Regular cardiac myocyte (primary cell): ENCODE measurements around the gene PLGRKT. TPM values are rescaled to one million over a fixed set of nuclear protein-coding genes. Genes with fewer than 3 reads are reported as not detected.

Source experiments
- total RNA-seq: library from RNA; depleted of rRNA; stranded (reverse); fragments of >200 nt; gene quantifications from 2 replicates; pipeline ENCODE4 v1.2.3, GENCODE V29; 2014

Gene PLGRKT, protein sequence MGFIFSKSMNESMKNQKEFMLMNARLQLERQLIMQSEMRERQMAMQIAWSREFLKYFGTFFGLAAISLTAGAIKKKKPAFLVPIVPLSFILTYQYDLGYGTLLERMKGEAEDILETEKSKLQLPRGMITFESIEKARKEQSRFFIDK
- total RNA-seq = 9.0 and 16.5 TPM in 2 replicates

GRCh38 chr9:5437254-5438216 is at the start of gene PLGRKT:
Gene PLGRKT, minus strand, starts transcription at chr9:5437925. Its CDS starts 5,948 bp downstream, at chr9:5431977.

GRCh38 chr9:5450359-5451091 is 12.8 kb upstream of the PLGRKT start, which contains the start of gene CD274:
Gene CD274, plus strand, starts transcription at chr9:5450542. Its CDS starts 5,572 bp downstream, at chr9:5456114.

DNA sequence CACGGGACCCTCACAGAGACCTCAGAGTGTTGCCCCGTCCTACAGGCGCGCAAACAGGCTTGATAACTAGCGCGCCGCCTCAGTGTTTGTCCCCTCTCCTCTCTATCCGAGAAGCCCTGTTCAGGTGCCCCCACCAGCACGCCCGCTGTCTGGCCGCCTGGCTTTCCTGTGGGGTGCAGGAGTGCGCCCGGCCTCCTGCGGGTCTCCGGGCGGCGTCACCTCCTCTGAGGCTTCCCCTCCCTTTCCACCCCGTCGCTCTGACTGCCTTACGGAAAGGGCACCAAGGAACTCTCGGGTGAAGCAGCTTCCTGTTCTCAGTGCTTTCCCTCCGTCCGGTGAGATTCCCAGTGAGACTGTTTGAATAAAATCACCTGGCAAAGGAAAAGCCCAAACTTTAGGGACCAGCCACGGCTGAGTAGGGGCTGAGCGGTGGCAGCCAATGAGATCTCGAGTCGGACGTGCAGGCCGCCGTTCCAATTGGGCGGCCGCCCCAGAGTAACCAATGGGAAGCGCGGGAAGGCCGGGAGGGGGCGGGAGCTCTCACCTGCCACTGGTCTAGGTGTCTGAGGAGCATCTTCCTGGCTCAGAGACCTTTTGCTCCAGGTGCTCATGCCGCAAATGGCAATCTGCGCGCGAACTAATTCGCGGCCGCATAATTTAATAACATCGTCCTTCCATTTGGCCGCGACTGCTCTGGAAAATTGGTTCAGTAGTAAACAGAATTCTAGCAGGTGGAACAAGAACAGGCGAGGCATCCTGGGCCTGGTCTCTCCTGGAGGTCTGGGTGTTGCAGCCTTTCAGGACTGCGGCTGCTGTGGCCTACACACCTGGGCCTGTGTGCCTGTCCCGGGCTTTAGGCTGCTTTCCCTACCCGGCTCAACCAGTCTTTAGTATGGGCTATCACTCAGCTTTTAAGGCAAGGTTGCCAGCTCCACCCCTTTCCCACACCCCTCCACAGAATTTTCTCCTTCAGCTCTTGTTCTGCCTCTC is 98.4 kb downstream of the PLGRKT start, which contains the start of gene RLN1:
Gene RLN1, minus strand, starts transcription at position 885 of the 990 bp plus-strand sequence. Its CDS starts 130 bp downstream, at position 755.

Other genes with a start within 250 kb of the PLGRKT start
- not detected in 2 replicates for gene INSL4, start 206.5 kb downstream of the PLGRKT start, total RNA-seq
- gene RLN2, start 133.2 kb downstream of the PLGRKT start, total RNA-seq = not detected in 2 replicates
- not detected in 2 replicates for gene RLN1, start 98.0 kb downstream of the PLGRKT start, total RNA-seq
- gene CD274, start 12.6 kb upstream of the PLGRKT start, total RNA-seq = 6.5 and 19.7 TPM in 2 replicates
- gene PDCD1LG2, start 72.6 kb upstream of the PLGRKT start, total RNA-seq = 12.1 and 22.4 TPM in 2 replicates
- gene RIC1, start 191.2 kb upstream of the PLGRKT start, total RNA-seq = 31.4 and 47.9 TPM in 2 replicates